Cardiac muscle cell (in vitro differentiated cells and primary cell): ENCODE results near the gene DCAF11. TPM values are rescaled to one million over a fixed set of nuclear protein-coding genes. Genes with fewer than 3 reads are reported as not detected.
A peak's percentile ranks its signal among the peaks of the same experiment; 100 is the strongest.

Source experiments
- DNase-seq, 2 donors: peaks; one replicate each; pipeline versions ENCODE4 v3.0.0 to v3.0.0-alpha.2; 2010 to 2017; ENCODE audit warnings: low read depth in 1 of 2, low spot score in 1 of 2
- H3K27ac ChIP-seq: fragments of 200-600 bp; sonication (generic); 2 replicates; pipeline ENCODE4 v1.5.1; 2016
- H3K27me3 ChIP-seq: fragments of 200-600 bp; sonication (generic); 2 replicates; pipeline ENCODE4 v1.6.0; 2016; ENCODE audit warnings: control low read depth
- H3K36me3 ChIP-seq: fragments of 200-600 bp; sonication (generic); 2 replicates; pipeline ENCODE4 v1.5.1; 2016; ENCODE audit warnings: control low read depth
- H3K4me1 ChIP-seq: fragments of 200-600 bp; sonication (generic); 2 replicates; pipeline ENCODE4 v1.8.1; 2017; ENCODE audit warnings: low read depth, mild to moderate bottlenecking, mixed run types
- H3K4me3 ChIP-seq: fragments of 200-600 bp; sonication (generic); 2 replicates; pipeline ENCODE4 v1.5.1; 2016; ENCODE audit warnings: mild to moderate bottlenecking
- H3K9me3 ChIP-seq: fragments of 200-600 bp; sonication (generic); 2 replicates; pipeline ENCODE4 v1.5.1; 2017; ENCODE audit warnings: low read depth, mild to moderate bottlenecking, control low read depth
- CTCF ChIP-seq: IDR thresholded peaks from 2 replicates; pipeline ENCODE4 v1.5.1; 2012; ENCODE audit warnings: low read depth, mild to moderate bottlenecking, low read length
- polyA plus RNA-seq: library from polyadenylated mRNA; unstranded; fragments of >200 nt; fragmentation: Nextera tagmentation; extraction: Ambion mirVana; gene quantifications from 2 replicates; pipeline ENCODE4 v1.2.1, GENCODE V29; 2016
- total RNA-seq: library from RNA; depleted of rRNA; stranded (reverse); fragments of >200 nt; gene quantifications from 2 replicates; pipeline ENCODE4 v1.2.3, GENCODE V29; 2016

DCAF11 gene
- total and polyA plus RNA-seq, 2 experiments from 2014 or later = 110 to 317 TPM

GRCh38 chr14:24127673-24128072, 13.1 kb downstream of the DCAF11 start:
- no peak for TF ChIP-seq CTCF
- no peak for DNase-seq
- Histone ChIP-seq H3K36me3 (peaks cover 10% of the 10 kb centered on the region), H3K4me3 (no peak overlapping the region), H3K27me3 (no peaks in the 10 kb centered on the region), H3K9me3 (no peaks in the 10 kb centered on the region), H3K27ac (no peak overlapping the region), H3K4me1 (peaks cover 35% of the 10 kb centered on the region)

- DNase-seq = no peak
- Histone ChIP-seq H3K9me3 (no peaks in the 10 kb centered on the region), H3K27ac (peak overlapping the region; percentile 96), H3K4me1 (peaks cover 40% of the 10 kb centered on the region), H3K4me3 (no peak overlapping the region), H3K27me3 (no peaks in the 10 kb centered on the region), H3K36me3 (no peaks in the 10 kb centered on the region)
- TF ChIP-seq CTCF = no peak
Measured at GRCh38 chr14:24129410-24129998, 14.9 kb downstream of the DCAF11 start.

DNA sequence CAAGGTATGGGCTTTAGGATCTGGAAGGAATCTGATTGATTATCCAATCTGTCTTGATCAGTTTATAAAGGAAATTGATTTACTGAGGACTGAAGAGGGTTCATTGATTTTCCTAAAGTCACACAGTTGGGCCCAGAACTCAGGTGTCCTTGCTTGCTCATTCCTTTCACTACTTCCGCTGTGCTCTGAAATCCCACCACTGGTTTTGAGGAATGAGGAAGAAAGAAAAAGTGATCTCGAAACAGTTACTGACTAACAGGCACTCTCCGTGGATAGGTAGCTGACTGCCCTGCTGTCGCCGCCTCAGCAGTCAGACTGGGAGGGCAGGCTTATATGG, 15.8 kb downstream of the DCAF11 start, which contains the start of gene FITM1:
Gene FITM1 (plus strand): TSS at position 280 of the 337 bp plus-strand sequence. CDS start 905 bp downstream, outside the sequence.
- H3K27me3 ChIP-seq = no peaks in the 10 kb centered on the region
- peak within 1 kb of the TSS; percentile 96 for H3K27ac ChIP-seq
- peaks cover 40% of the 10 kb centered on the region for H3K4me1 ChIP-seq
- peak in 1 of 2 donors; percentile 28 for DNase-seq
- H3K4me3 ChIP-seq = peak within 1 kb of the TSS; percentile 8
- no peak for TF ChIP-seq CTCF
- H3K36me3 ChIP-seq = no peaks in the 10 kb centered on the region
- no peaks in the 10 kb centered on the region for H3K9me3 ChIP-seq

DNA sequence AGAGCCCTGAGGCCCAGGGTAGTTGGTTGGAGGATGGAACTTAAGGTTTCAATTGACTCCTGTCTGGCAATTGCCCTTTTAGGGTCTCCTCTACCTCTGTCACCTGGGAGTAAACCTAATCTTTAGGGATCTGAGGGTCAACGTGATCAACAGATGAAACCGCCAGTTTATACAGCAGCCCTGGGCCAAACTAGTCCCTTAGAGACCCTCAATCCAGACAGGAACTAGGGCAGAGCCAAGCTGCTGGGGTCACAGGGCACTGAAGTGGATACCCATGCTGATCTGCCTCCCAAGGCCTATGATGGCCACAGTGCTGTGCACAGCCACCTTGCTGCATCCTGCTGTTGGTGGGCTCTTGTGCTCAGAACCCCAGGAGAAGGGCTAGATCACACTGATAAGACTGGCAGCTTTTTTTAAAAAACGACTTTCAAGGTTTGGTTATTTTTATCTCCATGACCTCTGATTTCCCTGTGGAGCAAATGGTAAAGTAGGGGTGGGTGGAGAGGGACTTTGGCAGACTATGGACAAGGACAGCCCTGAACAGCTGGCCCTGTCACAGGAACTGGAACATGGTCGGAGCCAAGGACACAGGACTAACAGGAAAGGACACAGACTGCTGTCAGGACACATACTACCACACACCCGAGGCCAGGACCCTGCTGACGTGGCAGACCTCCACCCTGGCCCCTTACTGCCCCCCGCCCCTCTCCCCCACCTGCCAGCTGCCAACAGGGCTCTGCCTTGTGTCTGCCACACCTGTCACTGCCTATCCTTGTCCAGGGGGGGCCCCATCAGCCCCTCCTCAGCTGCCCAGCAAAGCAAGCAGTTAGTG, 16.4 kb downstream of the DCAF11 start:
- DNase-seq = peak in 1 of 2 donors; percentile 86
- H3K27ac ChIP-seq = peak overlapping the region; percentile 96
- H3K4me3 ChIP-seq = peak overlapping the region; percentile 8
- no peaks in the 10 kb centered on the region for H3K27me3 ChIP-seq
- no peaks in the 10 kb centered on the region for H3K36me3 ChIP-seq
- no peak for TF ChIP-seq CTCF
- H3K9me3 ChIP-seq = no peaks in the 10 kb centered on the region
- H3K4me1 ChIP-seq = peaks cover 40% of the 10 kb centered on the region

- Histone ChIP-seq H3K27me3 (no peaks in the 10 kb centered on the region), H3K4me3 (peak overlapping the region; percentile 8), H3K36me3 (no peaks in the 10 kb centered on the region), H3K27ac (peak overlapping the region; percentile 96), H3K9me3 (no peaks in the 10 kb centered on the region), H3K4me1 (peaks cover 40% of the 10 kb centered on the region)
- peak in 1 of 2 donors; percentile 51 for DNase-seq
- TF ChIP-seq CTCF = no peak
Measured at GRCh38 chr14:24131549-24131966, 17.0 kb downstream of the DCAF11 start.
